ENCODE measurements around the gene COMMD4.
"Not testable (repeated sequence)": the region's sequence is repeated elsewhere in the genome, so short reads cannot be mapped to it uniquely, and the experiment has no call there.

COMMD4 gene

DNA sequence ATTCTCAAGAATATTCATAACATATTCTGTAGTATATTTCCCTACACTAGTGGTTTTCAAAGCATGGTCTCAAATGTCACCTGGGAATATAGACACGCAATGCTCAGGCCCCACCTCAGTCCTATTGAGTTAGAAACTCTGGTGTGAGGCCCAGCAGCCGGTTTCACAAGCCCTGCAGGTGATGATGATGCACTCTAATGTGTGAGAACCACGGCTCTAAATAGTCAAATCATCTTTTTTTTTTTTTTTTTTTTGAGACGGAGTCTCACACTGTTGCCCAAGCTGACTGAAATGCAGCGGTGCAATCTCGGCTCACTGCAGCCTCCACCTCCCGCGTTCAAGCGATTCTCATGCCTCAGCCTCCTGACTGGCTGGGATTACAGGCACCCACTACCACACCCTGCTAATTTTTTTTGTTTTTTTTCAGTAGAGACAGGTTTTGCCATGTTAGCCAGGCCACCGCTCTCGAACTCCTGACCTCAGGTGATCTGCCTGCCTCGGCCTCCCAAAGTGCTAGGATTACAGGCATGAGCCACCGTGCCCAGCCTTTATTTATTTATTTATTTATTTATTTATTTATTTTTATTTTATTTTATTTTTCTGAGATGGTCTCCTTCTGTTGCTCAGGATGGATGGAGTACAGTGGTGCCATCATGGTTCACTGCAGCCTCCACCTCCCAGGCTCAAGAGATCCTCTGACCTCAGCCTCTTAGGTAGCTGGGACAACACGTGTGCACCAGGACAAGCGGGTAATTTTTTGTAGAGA, 2.0 kb upstream of the COMMD4 start:
- DNase-seq, result not testable (repeated sequence)

DNA sequence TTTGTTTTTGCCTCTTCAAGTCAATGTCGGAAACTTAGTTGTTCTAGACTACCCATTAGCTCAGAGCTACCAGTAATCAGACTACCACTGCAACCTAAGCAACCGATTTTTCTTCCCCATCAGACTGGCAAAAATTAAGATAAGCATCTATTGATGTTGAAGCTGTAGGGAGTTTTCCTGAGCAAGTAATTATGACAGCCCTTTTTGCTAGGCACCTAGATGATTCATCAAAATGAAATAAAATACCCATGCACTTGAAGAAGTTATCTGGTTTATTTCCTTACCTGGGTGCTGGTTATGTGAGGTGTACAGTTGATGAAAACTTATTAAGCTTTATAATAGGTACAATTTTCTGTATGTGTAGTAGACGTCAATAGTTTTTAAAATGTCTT, 554 bp upstream of the COMMD4 start:
- DNase-seq, result no peak

DNA sequence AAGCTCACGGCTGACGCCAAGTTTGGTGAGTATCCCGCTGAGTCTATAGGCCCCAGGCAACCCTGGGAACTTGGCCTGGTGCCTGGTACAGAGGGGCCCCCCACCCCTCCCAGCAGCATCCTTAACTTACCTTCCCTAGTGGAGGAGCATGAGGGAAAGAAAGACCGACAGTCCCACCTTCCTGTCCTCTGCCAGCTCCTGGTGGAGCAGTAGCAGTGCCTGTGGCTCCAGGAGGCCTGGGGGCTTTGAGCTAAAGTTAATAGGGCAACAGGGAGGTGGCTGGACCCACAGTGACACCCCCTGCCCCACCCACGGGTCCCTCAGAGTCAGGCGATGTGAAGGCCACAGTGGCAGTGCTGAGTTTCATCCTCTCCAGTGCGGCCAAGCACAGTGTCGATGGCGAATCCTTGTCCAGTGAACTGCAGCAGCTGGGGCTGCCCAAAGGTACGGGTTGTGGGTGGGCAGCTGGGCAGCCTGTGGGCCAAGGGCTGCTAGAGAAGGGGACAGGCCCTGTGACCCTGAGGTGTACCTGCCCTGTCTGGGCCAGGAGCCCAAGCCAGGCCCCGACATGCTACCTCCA, 2.9 kb downstream of the COMMD4 start:
- no peak for DNase-seq

DNA sequence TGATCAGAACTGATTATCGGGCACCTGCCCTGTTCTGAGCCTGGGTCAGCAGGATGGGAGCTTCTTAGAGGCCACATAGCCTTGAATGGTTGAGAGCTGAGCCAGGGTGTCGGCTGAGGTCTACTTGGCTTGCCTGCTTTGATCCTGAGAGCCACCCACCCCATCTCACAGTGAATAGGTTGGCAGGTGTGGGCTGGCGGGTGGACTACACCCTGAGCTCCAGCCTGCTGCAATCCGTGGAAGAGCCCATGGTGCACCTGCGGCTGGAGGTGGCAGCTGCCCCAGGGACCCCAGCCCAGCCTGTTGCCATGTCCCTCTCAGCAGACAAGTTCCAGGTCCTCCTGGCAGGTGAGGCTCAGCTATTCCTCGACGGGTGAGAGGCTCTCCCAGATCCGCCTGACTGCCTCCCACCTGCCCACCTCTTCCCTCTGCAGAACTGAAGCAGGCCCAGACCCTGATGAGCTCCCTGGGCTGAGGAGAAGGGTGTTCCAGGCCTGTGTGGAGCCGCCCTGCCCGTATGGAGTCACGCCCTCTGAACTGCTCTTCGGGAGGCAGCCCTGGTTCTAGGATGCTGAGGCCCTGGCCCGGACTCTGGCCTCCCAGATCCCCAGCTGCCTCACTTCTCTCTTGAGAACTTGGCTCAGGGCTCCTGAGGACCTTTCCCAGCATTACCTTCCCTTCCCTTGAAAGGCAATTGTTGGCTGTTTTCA, 3.8 kb downstream of the COMMD4 start:
- no peak for DNase-seq

DNA sequence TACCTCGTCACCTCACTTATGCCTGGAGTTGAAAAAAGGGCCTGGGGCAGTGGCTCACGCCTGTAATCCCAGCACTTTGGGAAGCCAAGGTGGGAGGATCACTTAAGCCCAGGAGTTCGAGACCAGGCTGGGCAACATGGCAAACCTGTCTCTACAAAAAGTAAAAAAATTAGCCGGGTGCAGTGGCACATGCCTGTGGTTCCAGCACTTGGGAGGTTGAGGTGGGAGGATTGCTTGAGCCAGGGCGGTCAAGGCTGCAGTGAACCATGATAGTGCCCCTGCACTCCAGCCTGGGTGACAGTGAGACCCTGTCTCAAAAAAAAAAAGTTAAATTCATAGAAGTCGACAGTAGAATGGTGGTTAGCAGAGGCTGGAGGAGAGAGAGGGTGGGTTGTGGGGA, 6.4 kb downstream of the COMMD4 start:
- DNase-seq, result no peak

DNA sequence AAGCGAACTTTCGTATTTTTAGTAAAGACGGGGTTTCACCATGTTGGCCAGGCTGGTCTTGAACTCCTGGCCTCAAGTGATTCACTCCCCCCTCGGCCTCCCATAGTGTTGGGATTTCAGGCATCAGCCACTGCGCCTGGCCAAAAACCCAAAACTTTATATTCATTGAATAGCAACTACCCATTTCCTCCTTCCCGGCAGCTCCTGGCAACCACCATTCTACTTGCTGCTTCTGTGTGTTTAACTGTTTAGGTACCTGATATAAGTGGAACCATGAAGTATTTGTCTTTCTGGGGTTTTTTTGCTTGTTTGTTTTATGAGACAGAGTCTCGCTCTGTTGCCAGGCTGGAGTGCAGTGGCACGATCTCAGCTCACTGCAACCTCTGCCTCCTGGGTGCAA, 8.1 kb downstream of the COMMD4 start:
- not testable (repeated sequence) for DNase-seq

DNA sequence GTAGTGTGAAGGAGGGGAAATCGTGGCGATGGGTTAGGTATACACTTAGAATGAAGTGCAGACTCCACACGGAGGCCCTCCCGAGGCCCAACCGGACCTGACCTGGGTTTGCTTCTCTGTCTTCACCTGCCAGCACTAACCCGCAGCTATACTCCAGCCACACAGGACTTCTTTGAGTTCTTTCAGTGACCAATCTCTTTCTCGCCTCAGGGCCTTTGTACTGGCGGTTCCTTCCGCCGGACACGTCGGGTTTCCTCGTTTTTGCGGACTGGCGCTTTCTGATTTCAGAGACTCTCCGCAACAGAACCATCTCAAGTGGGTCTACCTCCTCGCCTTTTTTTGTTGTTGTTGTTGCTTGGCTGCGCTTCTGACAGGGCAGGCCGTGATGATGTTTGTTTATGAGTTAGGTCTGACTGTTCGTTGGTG, 10.9 kb downstream of the COMMD4 start, which contains the start of gene NEIL1:
TSS of gene NEIL1 (plus strand) at position 244 of the 426 bp plus-strand sequence. CDS start 1,867 bp downstream, outside the sequence.
- DNase-seq, result no peak

DNA sequence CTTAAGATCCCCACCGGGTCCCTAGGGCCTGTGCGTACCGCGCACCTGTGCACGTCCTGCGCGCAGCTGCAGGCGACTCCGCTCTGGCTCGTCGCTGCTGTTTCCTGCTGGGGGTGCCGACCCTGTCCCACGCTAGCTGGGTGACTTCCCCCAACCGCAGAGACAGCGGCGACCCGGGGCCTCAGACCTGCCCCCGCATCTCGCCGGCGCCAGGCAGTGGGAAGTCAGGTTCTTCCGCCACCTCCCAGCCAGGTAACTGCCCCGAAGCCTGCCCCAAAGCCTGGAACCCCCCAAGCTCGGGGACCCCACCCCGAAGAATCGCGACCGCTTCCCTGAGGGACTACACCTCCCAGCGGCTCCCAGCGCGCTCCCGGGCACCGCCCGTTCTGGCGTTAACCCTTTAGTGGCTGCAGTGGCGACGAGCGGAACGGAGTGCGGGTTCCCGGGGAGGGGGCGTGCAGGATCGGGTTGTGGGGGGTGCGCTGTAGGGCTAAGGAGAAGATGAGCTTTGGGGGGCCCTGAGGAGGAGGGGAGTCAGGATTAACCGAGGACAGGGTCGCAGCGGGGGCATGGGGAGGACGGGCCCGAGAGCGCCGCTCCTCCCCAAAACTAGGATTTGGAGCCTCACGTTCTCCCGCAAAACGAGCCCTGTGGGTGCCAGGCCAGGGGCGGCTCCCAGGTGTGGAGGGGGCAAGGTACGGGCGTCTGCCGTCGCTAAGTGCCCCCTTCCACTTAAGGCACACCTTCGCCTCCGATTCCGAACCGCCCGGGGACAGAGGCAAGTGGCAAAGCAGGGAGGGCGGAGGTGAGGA, 11.6 kb downstream of the COMMD4 start:
- DNase-seq, result no peak

DNA sequence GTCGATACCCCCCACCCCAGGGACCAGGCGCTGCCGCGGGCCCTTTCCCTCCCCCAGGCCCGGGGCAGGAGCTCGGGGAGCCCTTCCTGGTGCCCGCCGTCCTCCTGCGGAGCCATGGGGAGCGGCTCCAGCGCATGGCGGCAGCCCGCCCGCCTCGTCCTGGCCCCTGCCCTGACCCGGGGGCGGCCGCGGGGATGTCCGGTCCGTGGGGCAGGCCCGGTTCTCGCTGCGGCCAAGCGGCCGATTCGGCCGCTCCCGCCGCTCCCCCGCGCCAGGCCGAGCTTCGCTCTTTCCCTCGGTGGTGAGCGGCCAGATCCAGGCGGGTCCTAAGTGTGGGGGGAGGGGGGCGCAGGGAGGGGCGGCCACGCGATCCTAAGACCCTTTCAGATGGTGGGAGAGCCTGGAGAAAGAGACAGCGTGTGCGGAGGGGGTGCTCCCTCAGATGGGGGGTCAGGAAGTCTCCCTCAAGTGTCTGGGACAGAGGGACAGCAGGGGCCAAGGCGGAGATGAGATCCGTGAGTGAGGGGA, 12.2 kb downstream of the COMMD4 start:
- no peak for DNase-seq

DNA sequence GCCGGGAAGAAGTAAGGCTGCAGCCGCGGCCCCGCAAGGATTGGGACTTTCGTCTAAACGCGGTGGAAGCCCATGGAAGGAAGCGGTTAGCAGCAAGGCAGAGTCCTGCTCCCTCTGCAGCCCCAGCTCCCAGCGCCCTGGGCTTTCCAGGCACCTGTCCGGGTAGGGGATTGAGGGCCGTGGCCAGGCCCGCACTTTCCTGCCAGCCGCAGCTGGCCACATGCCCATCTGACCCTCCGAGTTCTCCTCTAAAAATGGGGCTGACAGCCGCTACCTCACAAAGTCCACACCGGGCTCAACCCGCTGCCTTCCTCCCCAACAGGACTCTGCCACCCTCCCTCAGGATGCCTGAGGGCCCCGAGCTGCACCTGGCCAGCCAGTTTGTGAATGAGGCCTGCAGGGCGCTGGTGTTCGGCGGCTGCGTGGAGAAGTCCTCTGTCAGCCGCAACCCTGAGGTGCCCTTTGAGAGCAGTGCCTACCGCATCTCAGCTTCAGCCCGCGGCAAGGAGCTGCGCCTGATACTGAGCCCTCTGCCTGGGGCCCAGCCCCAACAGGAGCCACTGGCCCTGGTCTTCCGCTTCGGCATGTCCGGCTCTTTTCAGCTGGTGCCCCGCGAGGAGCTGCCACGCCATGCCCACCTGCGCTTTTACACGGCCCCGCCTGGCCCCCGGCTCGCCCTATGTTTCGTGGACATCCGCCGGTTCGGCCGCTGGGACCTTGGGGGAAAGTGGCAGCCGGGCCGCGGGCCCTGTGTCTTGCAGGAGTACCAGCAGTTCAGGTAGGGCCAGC, 12.9 kb downstream of the COMMD4 start:
- no peak for DNase-seq

DNA sequence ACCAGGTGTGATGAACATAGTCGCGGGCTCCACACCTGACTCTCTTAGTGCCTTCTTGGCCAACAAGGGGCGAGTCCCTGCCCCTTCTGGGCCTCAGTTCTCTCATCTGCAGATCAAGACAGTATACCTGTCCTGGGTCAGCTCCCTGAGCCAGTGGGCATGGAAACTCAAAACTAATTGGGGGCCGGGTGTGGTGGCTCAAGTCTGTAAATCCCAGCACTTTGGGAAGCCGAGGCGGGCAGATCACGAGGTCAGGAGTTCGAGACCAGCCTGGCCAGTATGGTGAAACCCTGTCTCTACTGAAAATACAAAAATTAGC, 13.4 kb downstream of the COMMD4 start:
- not testable (repeated sequence) for DNase-seq

DNA sequence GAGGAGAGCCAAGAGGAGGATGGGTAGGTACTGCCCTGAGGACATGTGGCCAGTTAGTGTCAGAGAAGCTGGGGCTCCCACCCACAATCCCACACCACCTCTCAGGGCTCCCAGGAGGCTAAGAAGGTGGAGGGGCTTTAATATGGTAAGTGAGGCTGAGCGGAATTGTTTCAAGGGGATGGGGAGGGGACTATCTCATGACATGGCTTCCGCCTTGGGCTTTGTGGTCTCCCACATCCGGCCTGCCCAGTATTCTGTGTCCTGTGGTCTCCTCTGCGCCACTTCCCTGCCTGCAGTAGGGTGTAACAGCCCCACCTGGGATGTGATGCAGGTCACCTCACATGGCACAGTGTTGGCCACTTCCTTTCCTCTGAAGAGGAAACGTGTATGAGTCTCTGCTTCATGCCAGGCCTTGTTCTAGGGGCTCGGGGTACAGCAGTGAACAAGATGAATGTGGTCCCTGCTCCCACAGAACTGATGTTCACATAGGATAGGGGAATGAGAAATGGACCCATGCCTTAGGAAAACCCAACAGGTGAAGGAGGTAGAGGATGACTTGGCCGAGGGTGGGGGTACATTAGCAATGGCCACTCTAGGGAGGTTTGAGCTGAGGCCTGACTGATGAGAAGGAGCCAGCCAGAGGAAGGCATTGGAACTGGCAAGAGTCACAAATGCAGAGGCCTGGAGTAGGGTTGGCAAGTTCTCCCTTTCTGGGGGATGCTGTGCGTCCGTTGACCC, 14.2 kb downstream of the COMMD4 start:
- DNase-seq, result no peak

DNA sequence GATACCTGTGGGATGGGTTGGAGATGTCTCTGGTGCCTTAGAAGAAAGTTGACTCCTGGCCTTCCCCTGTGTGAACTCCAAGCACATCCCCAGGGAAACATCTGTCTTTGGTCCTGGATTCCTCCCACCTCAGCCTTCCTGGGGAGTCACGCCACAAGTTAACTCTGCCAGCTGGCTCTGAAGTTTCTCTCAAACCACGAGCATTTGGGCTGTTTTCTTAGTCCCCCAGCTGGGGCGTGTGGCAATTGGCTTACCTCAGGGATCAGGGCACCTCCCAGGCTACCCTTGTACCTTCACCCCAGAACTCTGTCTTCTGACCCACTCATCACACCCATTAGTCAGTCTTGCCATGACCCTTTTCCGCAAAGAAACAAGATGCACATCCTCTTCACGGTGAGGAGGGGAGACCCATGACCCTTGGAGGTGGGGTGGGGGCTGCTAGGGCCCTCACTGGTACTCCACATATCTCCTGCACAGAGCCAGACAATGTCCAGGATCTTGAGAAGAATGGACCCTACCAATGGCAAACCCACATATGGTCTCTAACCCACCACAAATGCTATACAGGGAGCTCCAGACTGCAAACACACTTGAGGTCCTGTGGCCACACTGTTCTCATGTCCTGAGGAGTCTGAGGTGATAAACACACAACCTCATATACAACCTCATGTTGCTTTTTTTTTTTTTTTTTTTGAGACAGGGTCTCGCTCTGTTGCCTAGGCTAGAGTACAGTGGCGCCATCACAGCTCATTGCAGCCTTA, 14.9 kb downstream of the COMMD4 start:
- DNase-seq, result no peak

DNA sequence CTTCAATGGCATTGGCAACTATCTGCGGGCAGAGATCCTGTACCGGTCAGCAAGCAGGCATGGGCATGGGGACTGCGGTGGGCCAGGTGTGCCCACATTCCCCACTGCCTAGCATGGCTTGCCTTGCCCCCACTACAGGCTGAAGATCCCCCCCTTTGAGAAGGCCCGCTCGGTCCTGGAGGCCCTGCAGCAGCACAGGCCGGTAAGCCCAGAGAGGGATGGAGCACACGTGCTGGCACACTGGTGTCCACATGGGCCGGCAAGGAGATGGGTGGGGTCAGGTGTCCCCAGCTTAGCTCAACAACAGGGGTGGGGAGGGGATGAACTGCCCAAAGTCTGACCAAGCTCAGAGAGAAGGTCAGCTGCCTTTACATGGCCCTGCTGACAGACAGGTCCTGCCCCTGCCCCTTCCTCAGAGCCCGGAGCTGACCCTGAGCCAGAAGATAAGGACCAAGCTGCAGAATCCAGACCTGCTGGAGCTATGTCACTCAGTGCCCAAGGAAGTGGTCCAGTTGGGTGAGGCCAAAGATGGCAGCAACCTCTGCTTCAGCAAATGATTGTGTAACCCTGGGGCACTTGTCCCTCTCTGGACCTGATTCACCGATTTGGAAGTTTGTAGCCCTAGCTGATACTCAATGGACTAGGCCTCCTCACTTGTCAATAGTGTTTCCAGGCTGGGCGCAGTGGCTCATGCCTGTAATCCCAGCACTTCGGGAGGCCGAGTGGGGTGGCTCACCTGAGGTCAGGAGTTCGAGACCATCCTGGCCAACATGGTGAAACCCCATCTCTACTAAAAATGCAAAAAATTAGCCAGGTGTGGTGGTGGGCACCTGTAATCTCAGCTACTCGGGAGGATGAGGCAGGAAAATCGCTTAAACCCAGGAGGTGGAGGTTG, 16.6 kb downstream of the COMMD4 start:
- no peak for DNase-seq

DNA sequence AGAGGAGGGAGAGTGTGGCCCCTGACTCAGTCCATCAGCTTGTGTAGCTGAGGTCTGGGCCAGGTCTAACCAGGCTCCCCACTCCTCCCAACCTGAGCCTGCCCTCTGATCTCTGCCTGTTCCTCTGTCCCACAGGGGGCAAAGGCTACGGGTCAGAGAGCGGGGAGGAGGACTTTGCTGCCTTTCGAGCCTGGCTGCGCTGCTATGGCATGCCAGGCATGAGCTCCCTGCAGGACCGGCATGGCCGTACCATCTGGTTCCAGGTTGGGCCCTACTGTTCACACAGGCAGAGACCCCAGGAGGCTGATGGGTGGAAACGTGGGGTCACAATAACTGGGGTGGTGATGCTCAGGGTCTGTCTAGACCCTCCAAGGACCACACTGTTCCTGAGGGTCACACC, 17.7 kb downstream of the COMMD4 start:
- no peak for DNase-seq

DNA sequence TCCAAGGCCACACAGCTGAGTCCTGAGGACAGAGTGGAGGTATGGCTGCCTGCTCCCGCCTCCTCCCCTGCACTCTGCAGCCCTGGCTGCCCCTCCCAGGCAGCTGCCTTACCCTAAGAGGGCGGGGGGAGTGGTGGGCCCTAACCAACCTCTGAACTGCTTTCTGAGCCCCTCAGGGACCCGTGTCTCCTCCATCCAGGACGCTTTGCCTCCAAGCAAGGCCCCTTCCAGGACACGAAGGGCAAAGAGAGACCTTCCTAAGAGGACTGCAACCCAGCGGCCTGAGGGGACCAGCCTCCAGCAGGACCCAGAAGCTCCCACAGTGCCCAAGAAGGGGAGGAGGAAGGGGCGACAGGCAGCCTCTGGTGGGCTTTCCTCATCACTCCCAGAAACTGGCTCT, 18.6 kb downstream of the COMMD4 start:
- no peak for DNase-seq

DNA sequence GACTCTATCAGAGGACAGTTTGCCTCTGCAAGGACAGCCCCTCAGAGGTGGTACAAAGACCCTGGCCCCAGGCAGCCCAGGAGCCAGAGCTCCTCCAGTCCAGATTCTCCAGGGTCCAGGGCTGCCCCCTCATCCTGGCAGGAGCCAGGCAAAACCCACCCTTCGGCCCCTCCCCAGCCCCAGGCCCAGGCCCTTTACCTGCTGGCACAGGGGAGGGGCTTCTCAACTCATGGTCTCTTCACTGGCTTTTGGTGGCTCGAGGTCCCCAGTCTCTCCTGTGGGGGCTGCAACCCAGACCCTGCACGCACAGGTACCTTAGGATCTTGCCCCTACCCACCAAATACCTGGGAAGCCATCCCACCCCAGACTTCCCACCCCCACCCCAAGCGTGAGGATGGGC, 19.5 kb downstream of the COMMD4 start:
- no peak for DNase-seq

DNA sequence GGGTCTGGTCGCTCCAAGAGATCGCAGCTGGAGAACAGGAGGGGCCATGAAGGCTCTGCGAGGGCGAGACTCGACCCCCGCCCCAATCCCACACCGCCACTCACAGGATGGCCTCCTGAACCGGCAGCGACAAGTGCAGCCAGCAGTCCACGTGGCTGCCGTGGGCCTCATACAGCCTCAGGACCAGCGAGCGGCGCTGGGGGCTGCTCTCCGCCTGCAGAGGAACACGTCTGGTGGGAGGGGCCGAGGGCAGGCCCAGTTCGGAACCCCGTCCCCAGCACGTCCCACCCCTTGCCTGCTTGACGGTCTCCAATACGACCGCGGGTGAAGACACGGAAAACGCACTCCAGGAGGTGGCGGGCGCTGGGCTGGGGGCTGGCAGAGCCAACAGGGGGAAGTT, 20.1 kb downstream of the COMMD4 start:
- DNase-seq, result no peak

DNA sequence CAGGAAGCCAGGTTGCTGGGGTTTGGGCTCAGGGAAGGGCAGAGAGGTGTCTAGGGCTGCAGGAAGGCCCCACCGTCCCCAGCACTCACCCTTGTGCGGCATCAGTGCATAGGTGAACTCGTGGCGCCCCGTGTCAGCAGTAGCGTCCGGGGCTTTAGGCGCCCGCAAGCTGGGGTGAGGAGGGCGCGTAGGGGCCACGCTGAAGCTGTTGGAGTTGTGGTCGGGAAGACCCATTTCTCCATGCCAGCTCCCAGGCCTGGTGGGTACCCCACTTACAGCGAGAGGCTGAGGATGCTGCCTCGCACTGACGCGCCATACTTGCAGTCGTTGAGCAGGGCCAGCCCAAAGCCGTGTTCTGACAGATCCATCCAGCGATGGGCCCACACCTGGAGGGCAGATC, 20.7 kb downstream of the COMMD4 start:
- no peak for DNase-seq

Measured in NCI-H524 treated with DMSO at 0.1 percent for 48 hours (cell line).